A549 (cell line): Measurements from ENCODE around the gene TNS1. TPM values are rescaled to one million over a fixed set of nuclear protein-coding genes. Genes with fewer than 3 reads are reported as not detected.

Experiments
- ATAC-seq, 2 experiments: fragments of 200-7000 bp in 1 of 2; fragments of >200 bp in 1 of 2; cut with Nextera tagmentation in 1 of 2; cut with Tn5 transposase in 1 of 2; 3 replicates each; pipeline versions ENCODE4 v1.8.0 to v1.9.1; 2018 to 2020; ENCODE audit warnings: mild to moderate bottlenecking in 1 of 2, moderate library complexity in 1 of 2
- CTCF ChIA-PET: fragments of 300-600 bp; sonication (Branson Sonifier 250); formaldehyde crosslinking; extraction: SDS; loops from one replicate; lab custom pipeline; 2021; ENCODE audit warnings: antibody characterized with exemption, inconsistent platforms; lab: Yijun Ruan, JAX
- POLR2A ChIA-PET: fragments of 350-600 bp; formaldehyde crosslinking; extraction: SDS; loops from one replicate; lab custom pipeline; 2021; ENCODE audit warnings: antibody characterized with exemption, inconsistent platforms; lab: Yijun Ruan, JAX
- DNase-seq, 2 experiments: peaks; one replicate each; pipeline versions ENCODE4 v3.0.0 to v3.0.0-alpha.2; 2011 to 2016; ENCODE audit warnings: low read depth in 1 of 2, low spot score in 1 of 2
- FAIRE-seq: peaks from 2 replicates; lab custom pipeline; 2011; peaks lifted over from hg19 to GRCh38; lab: Jason Lieb, UNC
- H3K27ac ChIP-seq, 2 experiments: fragments of >200 bp; sonication (Bioruptor Twin); formaldehyde crosslinking; 3 replicates each; pipeline ENCODE4 v1.5.1; 2016 to 2017
- H3K4me1 ChIP-seq: fragments of >200 bp; sonication (Bioruptor Twin); formaldehyde crosslinking; 3 replicates; pipeline ENCODE4 v1.6.1; 2016
- H3K4me2 ChIP-seq: fragments of >200 bp; sonication (Bioruptor Twin); formaldehyde crosslinking; 3 replicates; pipeline ENCODE4 v1.6.1; 2016
- H3K4me3 ChIP-seq: fragments of >200 bp; sonication (Bioruptor Twin); formaldehyde crosslinking; 3 replicates; pipeline ENCODE4 v1.5.1; 2016
- H3K9me3 ChIP-seq: fragments of >200 bp; sonication (Bioruptor Twin); formaldehyde crosslinking; 3 replicates; pipeline ENCODE4 v1.6.1; 2016
- ATOH8 ChIP-seq: fragments of 250-450 bp; sonication (Bioruptor Pico); IDR thresholded peaks from 2 replicates; pipeline ENCODE4 v1.5.0; 2020; ENCODE audit warnings: low read depth, mild to moderate bottlenecking, moderate library complexity
- CEBPB ChIP-seq, 2 experiments: fragments of >200 bp in 1 of 2; sonication (Bioruptor Twin) in 1 of 2; formaldehyde crosslinking in 1 of 2; IDR thresholded peaks; 2 replicates each; pipeline ENCODE4 v1.6.1; 2012 to 2016
- E2F6 ChIP-seq: IDR thresholded peaks from 2 replicates; pipeline ENCODE4 v1.6.1; 2012; ENCODE audit warnings: low read depth, borderline replicate concordance
- EHMT2 ChIP-seq: fragments of 200-600 bp; sonication (generic); IDR thresholded peaks from 2 replicates; pipeline ENCODE4 v1.6.1; 2016; ENCODE audit warnings: antibody characterized with exemption, low read depth, mild to moderate bottlenecking, moderate library complexity
- ELK1 ChIP-seq: fragments of 150-350 bp; IDR thresholded peaks from 2 replicates; pipeline ENCODE4 v1.6.1; 2014; ENCODE audit warnings: low read depth, mild to moderate bottlenecking, low read length
- EP300 ChIP-seq, 2 experiments: fragments of >200 bp; sonication (Bioruptor Twin); formaldehyde crosslinking; IDR thresholded peaks; 2 replicates in 1 of 2; 3 replicates in 1 of 2; pipeline ENCODE4 v1.6.1; 2016 to 2017
- ESRRA ChIP-seq: fragments of 150-350 bp; IDR thresholded peaks from 2 replicates; pipeline ENCODE4 v1.6.1; 2014; ENCODE audit warnings: mild to moderate bottlenecking, low read length, borderline replicate concordance
- FOSB ChIP-seq: fragments of 250-450 bp; sonication (Bioruptor Pico); IDR thresholded peaks from 2 replicates; pipeline ENCODE4 v1.5.0; 2020; ENCODE audit warnings: mild to moderate bottlenecking, moderate library complexity
- FOSL2 ChIP-seq, 2 experiments: fragments of 450-650 bp in 1 of 2; fragments of >200 bp in 1 of 2; sonication (Bioruptor Twin) in 1 of 2; formaldehyde crosslinking; IDR thresholded peaks; 2 replicates each; pipeline versions ENCODE4 v1.5.0 to v1.6.1; 2016 to 2020; ENCODE audit warnings: mild to moderate bottlenecking in 1 of 2, moderate library complexity in 1 of 2
- FOXS1 ChIP-seq: fragments of 250-450 bp; sonication (Bioruptor Pico); IDR thresholded peaks from 2 replicates; pipeline ENCODE4 v1.5.0; 2020; ENCODE audit warnings: mild to moderate bottlenecking, moderate library complexity
- GATA3 ChIP-seq: IDR thresholded peaks from 2 replicates; pipeline ENCODE4 v1.6.1; 2012; ENCODE audit warnings: borderline replicate concordance
- HES2 ChIP-seq: fragments of >200 bp; sonication (Bioruptor Twin); formaldehyde crosslinking; IDR thresholded peaks from 2 replicates; pipeline ENCODE4 v1.6.1; 2016
- HOXB13 ChIP-seq: fragments of 250-450 bp; sonication (Bioruptor Pico); IDR thresholded peaks from 2 replicates; pipeline ENCODE4 v1.5.0; 2020; ENCODE audit warnings: low read depth, mild to moderate bottlenecking, moderate library complexity
- KDM1A ChIP-seq: fragments of 200-600 bp; sonication (generic); IDR thresholded peaks from 2 replicates; pipeline ENCODE4 v1.6.1; 2016; ENCODE audit warnings: low read depth, mild to moderate bottlenecking
- MAX ChIP-seq: IDR thresholded peaks from 2 replicates; pipeline ENCODE4 v1.6.1; 2012
- NFE2L2 ChIP-seq: fragments of 150-350 bp; conservative IDR thresholded peaks from 2 replicates; pipeline ENCODE4 v1.6.1; 2014; ENCODE audit warnings: low read length
- POLR2A ChIP-seq: IDR thresholded peaks from 2 replicates; pipeline ENCODE4 v1.6.1; 2012; ENCODE audit warnings: mild to moderate bottlenecking, low read length
- POLR2AphosphoS2 ChIP-seq: conservative IDR thresholded peaks from 2 replicates; pipeline ENCODE4 v1.6.1; 2012; ENCODE audit warnings: low read length, improper control_type of control experiment, inconsistent platforms
- RAD21 ChIP-seq, 2 experiments: fragments of >200 bp in 1 of 2; sonication (Bioruptor Twin) in 1 of 2; formaldehyde crosslinking in 1 of 2; IDR thresholded peaks in 1 of 2; conservative IDR thresholded peaks in 1 of 2; 2 replicates in 1 of 2; 3 replicates in 1 of 2; pipeline ENCODE4 v1.6.1; 2012 to 2018; ENCODE audit warnings: inconsistent platforms in 1 of 2
- RARB ChIP-seq: fragments of 250-450 bp; sonication (Bioruptor Pico); IDR thresholded peaks from 2 replicates; pipeline ENCODE4 v1.8.0; 2021; ENCODE audit warnings: mild to moderate bottlenecking, moderate library complexity
- RNF2 ChIP-seq: fragments of 200-600 bp; sonication (generic); IDR thresholded peaks from 2 replicates; pipeline ENCODE4 v1.6.1; 2016; ENCODE audit warnings: low read depth, mild to moderate bottlenecking, antibody characterized with exemption, moderate library complexity, borderline replicate concordance
- TFCP2L1 ChIP-seq: fragments of 250-450 bp; sonication (Bioruptor Pico); IDR thresholded peaks from 2 replicates; pipeline ENCODE4 v1.5.0; 2021; ENCODE audit warnings: mild to moderate bottlenecking
- TP53 ChIP-seq: fragments of 250-450 bp; sonication (Bioruptor Pico); IDR thresholded peaks from 2 replicates; pipeline ENCODE4 v1.5.0; 2021; ENCODE audit warnings: mild to moderate bottlenecking, moderate library complexity
- USF2 ChIP-seq: fragments of 450-650 bp; IDR thresholded peaks from 2 replicates; pipeline ENCODE4 v1.6.1; 2014; ENCODE audit warnings: antibody characterized with exemption
- ZFP36 ChIP-seq: fragments of 450-650 bp; IDR thresholded peaks from 2 replicates; pipeline ENCODE4 v1.6.1; 2014; ENCODE audit warnings: borderline replicate concordance; ENCODE audit not compliant: partially characterized antibody
- ZNF302 ChIP-seq: fragments of 250-450 bp; sonication (Bioruptor Pico); IDR thresholded peaks from 2 replicates; pipeline ENCODE4 v1.9.0; 2021; ENCODE audit warnings: inconsistent platforms, mild to moderate bottlenecking, moderate library complexity
- ZSCAN20 ChIP-seq: fragments of 250-450 bp; sonication (Bioruptor Pico); IDR thresholded peaks from 2 replicates; pipeline ENCODE4 v1.8.0; 2022; ENCODE audit warnings: mild to moderate bottlenecking, moderate library complexity
- WGBS: methylation state at CpG from one replicate; pipeline ENCODE4 v1.1.6; 2017; ENCODE audit errors: missing lambda C conversion rate; 5-methylcytosine and 5-hydroxymethylcytosine counted together
- polyA plus RNA-seq, 4 experiments: library from polyadenylated mRNA; depleted of rRNA in 3 of 4; stranded (reverse); fragments of >200 nt; fragmentation: RNase III in 1 of 4; extraction: RNeasy Plus Mini Kit Qiagen cat#74134 plus additional on column Dnase treatment in 1 of 4; gene quantifications; 2 replicates in 3 of 4; 3 replicates in 1 of 4; pipeline ENCODE4 v1.2.3, GENCODE V29; 2011 to 2017

TNS1 gene
- polyA plus RNA-seq, 2 of the 4 experiments (the other 2 are of a cell fraction) = 4.9 to 10.6 TPM

GRCh38 chr2:218022131-218022850, 19.5 kb upstream of the TNS1 start:
- CTCF ChIA-PET = interaction anchor here (1.4 kb wide), 1 partner anchor 33 kb away, joined by 3 read pairs; no protein-coding TSS in a partner anchor
- 69% methylated on average over 10 of the region's 10 CpGs for WGBS
- no peak for ATAC-seq
- no peak overlapping the region for H3K4me2 ChIP-seq
- DNase-seq = no peak
- no peak overlapping the region for H3K4me3 ChIP-seq
- POLR2A ChIA-PET = no interaction called here
- H3K9me3 ChIP-seq = no peaks in the 10 kb centered on the region
- TF ChIP-seq FOXS1 (CRISPR knock-in tag) (no peak), NFE2L2 (no peak), FOSB (CRISPR knock-in tag) (no peak), HOXB13 (CRISPR knock-in tag) (no peak), ZNF302 (CRISPR knock-in tag) (no peak), USF2 (no peak), ELK1 (no peak), E2F6 (no peak), RAD21 (conservative IDR thresholded peaks at IDR 0.05 in 1 of 2, IDR thresholded peaks at IDR 0.05 in 1 of 2) (no peak), CEBPB (IDR thresholded peaks at IDR 0.05) (no peak), MAX (no peak), RNF2 (no peak), POLR2A (no peak), ATOH8 (no peak), FOSL2 (IDR thresholded peaks at IDR 0.05) (no peak), FOSL2 (CRISPR knock-in tag; IDR thresholded peaks at IDR 0.05) (no peak), ESRRA (no peak), EP300 (IDR thresholded peaks at IDR 0.05) (no peak)
- FAIRE-seq = no peak
- peaks cover 10% of the 10 kb centered on the region; the same call in 1 of the 3 replicates for H3K4me1 ChIP-seq
- H3K27ac ChIP-seq = no peak overlapping the region

GRCh38 chr2:218021536-218022071, 18.8 kb upstream of the TNS1 start:
- Histone ChIP-seq H3K4me1 (peaks cover 10% of the 10 kb centered on the region; the same call in 1 of the 3 replicates), H3K4me2 (no peak overlapping the region), H3K9me3 (no peaks in the 10 kb centered on the region), H3K27ac (no peak overlapping the region), H3K4me3 (no peak overlapping the region)
- no peak for DNase-seq
- WGBS = 68% methylated on average over 9 of the region's 12 CpGs
- no peak for FAIRE-seq
- CTCF ChIA-PET = interaction anchor here (0.8 to 1.4 kb wide), 3 partner anchors 32 to 141 kb away, joined by 3 read pairs; no protein-coding TSS in a partner anchor
- TF ChIP-seq ZNF302 (CRISPR knock-in tag) (no peak), FOXS1 (CRISPR knock-in tag) (no peak), TFCP2L1 (CRISPR knock-in tag) (no peak), EP300 (IDR thresholded peaks at IDR 0.05) (no peak), HES2 (no peak), ZFP36 (no peak), RARB (no peak), TP53 (no peak), RAD21 (conservative IDR thresholded peaks at IDR 0.05 in 1 of 2, IDR thresholded peaks at IDR 0.05 in 1 of 2) (no peak), MAX (no peak), GATA3 (no peak), POLR2AphosphoS2 (no peak), KDM1A (no peak), EHMT2 (no peak), ZSCAN20 (CRISPR knock-in tag) (no peak)
- TF ChIP-seq, all 56 proteins: peak for 0
- no peak for ATAC-seq
- POLR2A ChIA-PET = no interaction called here
